Measurements from ENCODE around the gene HOXA1. TPM values are rescaled to one million over a fixed set of nuclear protein-coding genes. Genes with fewer than 3 reads are reported as not detected.
A peak's percentile ranks its signal among the peaks of the same experiment; 100 is the strongest.

The HOXA1 gene
- total RNA-seq, 1 experiment from 2014 or later = 8.8 TPM

DNA sequence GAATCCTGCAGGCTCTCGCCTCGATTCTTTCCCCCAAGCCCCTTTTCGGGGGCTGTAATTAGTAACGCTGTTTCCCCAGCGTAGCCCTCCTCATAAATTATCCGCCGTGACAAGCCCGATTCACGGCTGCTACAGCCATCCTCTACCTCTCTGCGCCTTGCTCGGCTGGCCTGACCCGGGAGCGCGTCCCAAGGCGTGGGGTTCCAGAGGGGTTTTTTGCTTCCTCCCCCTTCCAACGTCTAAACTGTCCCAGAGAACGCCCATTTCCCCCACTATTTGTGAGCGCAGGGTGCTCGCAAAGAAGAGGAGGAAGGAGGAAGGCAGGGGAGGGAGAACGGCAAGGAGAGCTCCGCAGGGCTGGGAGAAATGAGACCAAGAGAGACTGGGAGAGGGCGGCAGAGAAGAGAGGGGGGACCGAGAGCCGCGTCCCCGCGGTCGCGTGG is 46.8 kb upstream of the HOXA1 start:
- Histone ChIP-seq H3K27ac (ENCODE audit: low read length) (peak overlapping the region; percentile 84), H3K27me3 (ENCODE audit: control insufficient read depth, insufficient read depth, low read length) (no peaks in the 10 kb centered on the region), H3K4me3 (ENCODE audit: low read depth in 2 of 2, low read length in 2 of 2) (peak overlapping the region; percentile 58 to 87), H3K4me1 (ENCODE audit: control insufficient read depth, insufficient read depth, low read length) (peaks cover 20% of the 10 kb centered on the region), H3K9me3 (ENCODE audit: control insufficient read depth, insufficient read depth, low read depth, low read length) (no peaks in the 10 kb centered on the region), H3K36me3 (ENCODE audit: control insufficient read depth, insufficient read depth, low read length) (no peaks in the 10 kb centered on the region)
- ChIA-PET POLR2A (no interaction called here), CTCF (interaction anchor here (0.6 to 2.7 kb wide), 4 partner anchors 37 to 461 kb away, joined by 3 to 9 read pairs (median 4); no protein-coding TSS in a partner anchor)
- TF ChIP-seq, protein P1, sequence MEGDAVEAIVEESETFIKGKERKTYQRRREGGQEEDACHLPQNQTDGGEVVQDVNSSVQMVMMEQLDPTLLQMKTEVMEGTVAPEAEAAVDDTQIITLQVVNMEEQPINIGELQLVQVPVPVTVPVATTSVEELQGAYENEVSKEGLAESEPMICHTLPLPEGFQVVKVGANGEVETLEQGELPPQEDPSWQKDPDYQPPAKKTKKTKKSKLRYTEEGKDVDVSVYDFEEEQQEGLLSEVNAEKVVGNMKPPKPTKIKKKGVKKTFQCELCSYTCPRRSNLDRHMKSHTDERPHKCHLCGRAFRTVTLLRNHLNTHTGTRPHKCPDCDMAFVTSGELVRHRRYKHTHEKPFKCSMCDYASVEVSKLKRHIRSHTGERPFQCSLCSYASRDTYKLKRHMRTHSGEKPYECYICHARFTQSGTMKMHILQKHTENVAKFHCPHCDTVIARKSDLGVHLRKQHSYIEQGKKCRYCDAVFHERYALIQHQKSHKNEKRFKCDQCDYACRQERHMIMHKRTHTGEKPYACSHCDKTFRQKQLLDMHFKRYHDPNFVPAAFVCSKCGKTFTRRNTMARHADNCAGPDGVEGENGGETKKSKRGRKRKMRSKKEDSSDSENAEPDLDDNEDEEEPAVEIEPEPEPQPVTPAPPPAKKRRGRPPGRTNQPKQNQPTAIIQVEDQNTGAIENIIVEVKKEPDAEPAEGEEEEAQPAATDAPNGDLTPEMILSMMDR (IDR thresholded peaks at IDR 0.05) = no peak
- ATAC-seq (peak; percentile 55), DNase-seq (ENCODE audit: low read depth, low spot score) (no peak)
- intact Hi-C loops (cut with micrococcal nuclease; ENCODE audit: unreplicated experiment) (no loop called here), in situ Hi-C loops (cut with HindIII; ENCODE audit: low pct_unique_long_range_greater_than_20kb, low sequenced_read_pairs) (loop anchor here (5.0 kb wide), 1 partner anchor 285 kb away; no protein-coding TSS in a partner anchor)
- BruUV-seq (replicated peaks) = no TSS peak

DNA sequence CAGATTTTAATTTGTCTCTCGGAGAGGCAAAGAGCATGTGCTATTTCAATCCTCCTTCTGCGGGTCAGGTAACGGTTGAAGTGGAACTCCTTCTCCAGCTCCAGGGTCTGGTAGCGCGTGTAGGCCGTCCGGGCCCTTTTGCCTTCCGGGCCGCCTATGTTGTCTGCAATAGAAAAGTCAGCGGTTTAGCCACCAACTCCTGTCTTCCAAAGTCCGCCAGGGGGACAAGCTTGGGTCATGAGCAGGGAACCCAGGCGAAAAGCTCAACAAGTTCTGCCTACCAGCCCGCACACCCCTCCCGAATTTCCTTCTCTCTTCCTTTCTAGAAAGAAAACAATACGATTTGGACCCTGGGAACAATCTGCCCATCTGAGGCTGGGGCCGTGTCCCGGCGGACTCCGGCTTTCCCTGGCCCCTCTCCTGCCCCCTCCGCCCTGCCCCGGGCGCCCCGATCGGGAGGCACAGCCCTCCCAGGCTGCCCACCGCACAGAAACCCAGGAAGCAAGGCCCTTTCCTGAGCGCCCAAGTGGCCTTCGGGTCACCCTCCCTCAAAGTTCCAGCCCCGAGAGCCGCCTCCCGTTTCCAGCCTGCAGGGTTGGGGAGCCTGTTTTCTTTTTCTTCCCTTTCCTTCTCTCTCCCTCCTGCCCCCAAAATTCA is 46.3 kb upstream of the HOXA1 start:
- in situ Hi-C loops (cut with HindIII; ENCODE audit: low pct_unique_long_range_greater_than_20kb, low sequenced_read_pairs) (loop anchor here (5.0 kb wide), 1 partner anchor 285 kb away; no protein-coding TSS in a partner anchor), intact Hi-C loops (cut with micrococcal nuclease; ENCODE audit: unreplicated experiment) (no loop called here)
- ATAC-seq (peak; percentile 57), DNase-seq (ENCODE audit: low read depth, low spot score) (no peak)
- TF ChIP-seq, protein P1 (IDR thresholded peaks at IDR 0.05) = peak; percentile 55
- no peak for TF ChIP-seq POLR2AphosphoS5 (IDR thresholded peaks at IDR 0.05; ENCODE audit: low read depth, low read length)
- ChIA-PET POLR2A (no interaction called here), CTCF (interaction anchor here (0.5 to 2.7 kb wide), 4 partner anchors 14 to 460 kb away, joined by 3 to 9 read pairs (median 3); no protein-coding TSS in a partner anchor)
- no TSS peak for BruUV-seq (replicated peaks)
- no peaks in the 10 kb centered on the region for H3K36me3 ChIP-seq (ENCODE audit: control insufficient read depth, insufficient read depth, low read length)
- peaks cover 25% of the 10 kb centered on the region for H3K4me1 ChIP-seq (ENCODE audit: control insufficient read depth, insufficient read depth, low read length)
- no peaks in the 10 kb centered on the region for H3K27me3 ChIP-seq (ENCODE audit: control insufficient read depth, insufficient read depth, low read length)
- peak overlapping the region; percentile 84 for H3K27ac ChIP-seq (ENCODE audit: low read length)
- no peaks in the 10 kb centered on the region for H3K9me3 ChIP-seq (ENCODE audit: control insufficient read depth, insufficient read depth, low read depth, low read length)
- peak overlapping the region; percentile 58 to 87 for H3K4me3 ChIP-seq (ENCODE audit: low read depth in 2 of 2, low read length in 2 of 2)

DNA sequence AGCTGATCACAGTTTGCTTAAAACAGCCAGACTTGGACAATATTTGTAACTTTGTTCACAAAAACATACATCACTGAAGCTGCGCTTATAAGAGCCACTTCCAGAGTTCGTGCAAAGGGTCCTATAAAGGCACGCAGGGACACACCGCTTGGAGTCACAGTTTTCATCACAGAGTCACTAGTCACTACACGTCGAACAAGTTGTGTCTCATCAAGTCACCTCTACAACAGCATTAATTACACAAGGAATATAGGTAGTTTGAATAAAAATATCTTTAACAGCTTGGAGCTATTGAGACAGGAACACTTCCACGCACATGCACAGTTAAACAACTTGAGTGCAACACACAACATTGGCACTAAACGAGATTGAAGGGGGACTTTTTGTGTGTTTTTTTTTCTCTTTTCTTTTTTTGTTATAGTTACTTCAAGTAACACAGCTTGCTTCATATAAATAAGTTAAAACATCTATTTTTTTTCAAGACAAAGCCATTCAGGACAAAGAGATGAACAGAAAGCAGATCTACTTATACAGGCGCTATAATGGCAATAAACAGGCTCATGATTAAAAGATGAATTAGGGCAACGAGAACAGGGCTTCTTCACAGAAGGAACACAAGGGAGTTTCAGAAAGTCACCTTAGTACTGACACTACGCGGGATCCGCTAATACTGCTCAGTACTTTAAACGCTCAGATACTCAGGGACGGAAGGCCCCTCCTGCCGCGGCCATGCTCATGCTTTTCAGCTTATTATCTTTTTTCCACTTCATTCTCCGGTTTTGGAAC is 45.5 kb upstream of the HOXA1 start:
- Histone ChIP-seq H3K4me1 (ENCODE audit: control insufficient read depth, insufficient read depth, low read length) (peaks cover 32% of the 10 kb centered on the region), H3K4me3 (ENCODE audit: low read depth in 2 of 2, low read length in 2 of 2) (peak overlapping the region; percentile 58 to 87; a peak in 2 of 4 replicates), H3K27ac (ENCODE audit: low read length) (peak overlapping the region; percentile 84), H3K36me3 (ENCODE audit: control insufficient read depth, insufficient read depth, low read length) (no peaks in the 10 kb centered on the region), H3K27me3 (ENCODE audit: control insufficient read depth, insufficient read depth, low read length) (no peaks in the 10 kb centered on the region), H3K9me3 (ENCODE audit: control insufficient read depth, insufficient read depth, low read depth, low read length) (no peaks in the 10 kb centered on the region)
- intact Hi-C loops (cut with micrococcal nuclease; ENCODE audit: unreplicated experiment) (no loop called here), in situ Hi-C loops (cut with HindIII; ENCODE audit: low pct_unique_long_range_greater_than_20kb, low sequenced_read_pairs) (loop anchor here (5.0 kb wide), 1 partner anchor 284 kb away; no protein-coding TSS in a partner anchor)
- TF ChIP-seq POLR2AphosphoS5 (IDR thresholded peaks at IDR 0.05; ENCODE audit: low read depth, low read length) (no peak), TCF7L2 (IDR thresholded peaks at IDR 0.05; ENCODE audit: low read depth, low read length) (no peak), SIN3A (IDR thresholded peaks at IDR 0.05; ENCODE audit: borderline replicate concordance, insufficient read depth, low read depth, low read length) (no peak)
- TF ChIP-seq, protein P1 (IDR thresholded peaks at IDR 0.05) = no peak
- TF ChIP-seq, protein P2, sequence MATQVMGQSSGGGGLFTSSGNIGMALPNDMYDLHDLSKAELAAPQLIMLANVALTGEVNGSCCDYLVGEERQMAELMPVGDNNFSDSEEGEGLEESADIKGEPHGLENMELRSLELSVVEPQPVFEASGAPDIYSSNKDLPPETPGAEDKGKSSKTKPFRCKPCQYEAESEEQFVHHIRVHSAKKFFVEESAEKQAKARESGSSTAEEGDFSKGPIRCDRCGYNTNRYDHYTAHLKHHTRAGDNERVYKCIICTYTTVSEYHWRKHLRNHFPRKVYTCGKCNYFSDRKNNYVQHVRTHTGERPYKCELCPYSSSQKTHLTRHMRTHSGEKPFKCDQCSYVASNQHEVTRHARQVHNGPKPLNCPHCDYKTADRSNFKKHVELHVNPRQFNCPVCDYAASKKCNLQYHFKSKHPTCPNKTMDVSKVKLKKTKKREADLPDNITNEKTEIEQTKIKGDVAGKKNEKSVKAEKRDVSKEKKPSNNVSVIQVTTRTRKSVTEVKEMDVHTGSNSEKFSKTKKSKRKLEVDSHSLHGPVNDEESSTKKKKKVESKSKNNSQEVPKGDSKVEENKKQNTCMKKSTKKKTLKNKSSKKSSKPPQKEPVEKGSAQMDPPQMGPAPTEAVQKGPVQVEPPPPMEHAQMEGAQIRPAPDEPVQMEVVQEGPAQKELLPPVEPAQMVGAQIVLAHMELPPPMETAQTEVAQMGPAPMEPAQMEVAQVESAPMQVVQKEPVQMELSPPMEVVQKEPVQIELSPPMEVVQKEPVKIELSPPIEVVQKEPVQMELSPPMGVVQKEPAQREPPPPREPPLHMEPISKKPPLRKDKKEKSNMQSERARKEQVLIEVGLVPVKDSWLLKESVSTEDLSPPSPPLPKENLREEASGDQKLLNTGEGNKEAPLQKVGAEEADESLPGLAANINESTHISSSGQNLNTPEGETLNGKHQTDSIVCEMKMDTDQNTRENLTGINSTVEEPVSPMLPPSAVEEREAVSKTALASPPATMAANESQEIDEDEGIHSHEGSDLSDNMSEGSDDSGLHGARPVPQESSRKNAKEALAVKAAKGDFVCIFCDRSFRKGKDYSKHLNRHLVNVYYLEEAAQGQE (IDR thresholded peaks at IDR 0.05; ENCODE audit: insufficient read depth in 1 of 2, low read depth in 2 of 2, low read length in 1 of 2) = no peak
- ChIA-PET POLR2A (no interaction called here), CTCF (interaction anchor here (0.5 to 2.7 kb wide), 7 partner anchors 13 to 707 kb away, joined by 3 to 9 read pairs (median 7); no protein-coding TSS in a partner anchor)
- ATAC-seq (no peak), DNase-seq (ENCODE audit: low read depth, low spot score) (no peak)
- BruUV-seq (replicated peaks) = TSS peak; percentile 81
